HG03469 (cell line): Measurements from ENCODE around the gene SH3BGR.
"Not testable (repeated sequence)": the region's sequence is repeated elsewhere in the genome, so short reads cannot be mapped to it uniquely, and the experiment has no call there.

Experiments
- ATAC-seq: cut with Tn5 transposase; IDR thresholded peaks from one replicate; pipeline ENCODE4 v1.9.1; 2021; ENCODE audit warnings: mild to moderate bottlenecking, moderate library complexity, moderate number of reproducible peaks; ENCODE audit not compliant: unreplicated experiment

Gene SH3BGR

GRCh38 chr21:39538453-39539042 lies 86.8 kb downstream of the SH3BGR start:
- ATAC-seq = no peak

GRCh38 chr21:39540367-39540766 lies 88.6 kb downstream of the SH3BGR start:
- not testable (repeated sequence) for ATAC-seq

DNA sequence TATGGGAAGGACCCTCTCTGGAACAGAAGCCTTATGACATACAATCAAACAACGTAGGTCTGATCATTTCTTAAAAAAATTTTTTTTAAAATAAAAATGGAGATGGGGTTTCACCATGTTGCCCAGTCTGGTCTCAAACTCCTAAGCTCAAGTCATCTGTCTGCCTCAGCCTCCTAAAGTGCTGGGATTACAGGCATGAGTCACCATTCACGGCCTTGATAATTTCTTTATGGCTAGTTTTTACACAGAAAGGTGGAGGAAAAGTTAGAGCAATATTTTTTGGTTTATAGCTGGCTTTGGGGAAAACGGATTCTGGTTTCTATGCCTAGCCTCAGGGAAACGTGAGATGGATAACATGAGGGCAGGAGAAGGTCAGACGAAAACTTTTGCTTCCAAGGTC lies 91.0 kb downstream of the SH3BGR start:
- no peak for ATAC-seq

DNA sequence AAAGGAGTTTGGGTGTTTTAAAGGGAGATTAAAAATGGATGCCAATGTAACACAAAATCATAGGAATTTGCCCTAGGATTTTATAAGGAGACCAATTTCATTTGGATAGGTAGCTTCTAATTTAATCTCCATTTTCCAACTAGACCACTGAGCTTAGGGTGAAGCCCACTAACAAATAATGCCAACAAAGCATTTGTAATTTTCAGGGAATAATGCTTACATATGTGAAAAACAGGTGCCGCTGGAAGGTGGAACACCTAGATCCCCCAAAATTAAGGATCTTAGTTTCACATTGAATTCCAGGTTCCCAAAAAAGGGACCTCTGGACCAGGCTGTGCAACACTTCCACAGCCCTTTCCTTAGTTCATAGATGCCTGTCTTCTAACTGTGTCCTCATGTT lies 94.8 kb downstream of the SH3BGR start:
- no peak for ATAC-seq

DNA sequence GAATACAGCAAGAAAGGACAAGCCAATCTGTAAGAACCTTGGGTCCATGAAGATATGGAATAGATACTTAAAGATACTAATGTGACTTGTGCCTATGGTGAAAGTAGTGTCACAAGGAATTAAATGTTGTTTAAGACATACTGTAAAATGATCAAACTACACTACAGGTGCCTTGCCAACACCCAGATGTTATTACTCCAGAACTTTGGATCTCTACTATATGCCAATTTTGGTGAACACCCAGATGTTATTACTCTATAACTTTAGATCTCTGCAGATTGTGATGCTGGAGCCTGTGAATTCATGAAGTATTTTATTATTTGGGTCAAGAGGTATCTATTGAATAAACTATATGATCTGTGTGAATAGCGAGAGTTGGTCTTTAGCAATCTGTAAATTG lies 101.1 kb downstream of the SH3BGR start:
- ATAC-seq = no peak

GRCh38 chr21:39553331-39553730 lies 101.6 kb downstream of the SH3BGR start:
- ATAC-seq = no peak

GRCh38 chr21:39555911-39556590 lies 104.3 kb downstream of the SH3BGR start:
- no peak for ATAC-seq

- ATAC-seq = no peak
These were observed 107.7 kb downstream of the SH3BGR start for GRCh38 chr21:39559511-39559910.

GRCh38 chr21:39561140-39561539 lies 109.4 kb downstream of the SH3BGR start:
- ATAC-seq = no peak

DNA sequence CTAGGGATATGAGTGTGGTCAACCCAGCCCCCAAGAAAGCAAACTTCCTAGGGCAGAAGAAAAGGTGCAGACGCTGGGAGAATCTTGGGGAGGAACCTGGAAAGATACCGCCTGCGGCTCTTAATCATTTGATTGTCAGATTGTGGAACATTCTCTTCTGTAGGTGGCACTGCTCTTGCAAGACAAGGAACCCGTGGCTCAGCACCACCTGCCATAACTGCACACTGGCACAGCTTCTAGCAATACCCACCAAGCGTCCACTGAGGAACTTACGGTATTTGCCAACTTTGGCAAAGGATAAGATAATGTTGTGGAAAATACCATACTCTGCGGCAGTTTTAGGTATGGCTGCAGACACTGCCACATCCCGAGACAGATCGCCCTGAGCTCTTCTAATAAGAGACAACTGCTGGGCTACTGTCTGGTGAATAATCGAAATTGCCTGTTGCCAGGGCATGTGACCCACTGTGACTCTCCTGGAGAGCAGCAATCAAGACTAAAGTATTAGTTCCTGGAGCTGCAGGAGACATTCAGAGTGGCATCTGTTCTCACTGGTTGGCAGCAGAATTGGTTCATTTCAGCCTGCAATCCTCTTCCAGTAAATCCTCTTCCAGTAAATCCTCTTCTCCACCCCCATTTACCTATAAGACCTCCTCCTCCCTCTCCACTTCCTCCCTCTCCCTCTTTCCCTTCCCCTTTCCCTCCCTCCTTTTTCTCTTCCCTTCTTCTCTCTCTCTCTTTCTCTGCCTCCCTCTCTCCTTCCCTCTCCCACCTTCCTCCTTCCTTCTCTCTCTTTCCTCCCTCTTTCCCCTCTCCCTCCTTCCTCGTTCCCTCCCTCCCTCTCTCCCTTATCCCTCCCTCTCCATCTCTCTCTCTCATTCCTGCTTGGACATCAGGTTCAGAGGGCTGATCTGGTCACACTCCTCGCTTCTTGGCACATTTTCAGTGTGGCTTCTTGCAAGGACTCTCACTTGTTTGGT lies 111.3 kb downstream of the SH3BGR start:
- ATAC-seq = no peak

DNA sequence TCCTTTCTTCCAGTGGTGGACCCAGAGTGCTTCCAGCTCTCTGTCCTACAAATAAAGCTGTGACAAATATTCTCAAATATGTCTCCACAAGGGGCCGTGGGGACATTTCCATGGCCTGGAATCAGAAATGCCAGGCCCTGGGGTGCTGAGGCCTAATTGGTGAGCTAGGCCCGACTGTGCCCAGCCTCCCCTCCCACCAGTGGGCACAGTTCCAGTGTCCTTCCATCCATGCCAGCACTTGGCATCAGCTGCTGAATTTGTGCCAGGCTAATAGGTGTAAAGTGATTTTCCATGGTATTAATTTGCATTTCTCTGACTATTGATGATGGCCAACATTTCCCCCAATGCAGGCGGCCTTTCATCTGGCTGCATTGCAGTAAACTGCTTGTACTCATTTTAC lies 112.4 kb downstream of the SH3BGR start:
- ATAC-seq = no peak
